Vagina (tissue), 2 donors: Measurements from ENCODE around the gene LSM11. TPM values are rescaled to one million over a fixed set of nuclear protein-coding genes. Genes with fewer than 3 reads are reported as not detected.

Source experiments
- DNase-seq, 2 donors: peaks; one replicate each; pipeline ENCODE4 v3.0.0-alpha.2; 2017; ENCODE audit errors: extremely low spot score in 2 of 2
- H3K27ac ChIP-seq: fragments of 200-600 bp; sonication (generic); one replicate; pipeline ENCODE4 v1.5.1; 2019
- H3K27me3 ChIP-seq: fragments of 200-600 bp; sonication (generic); one replicate; pipeline ENCODE4 v1.5.1; 2019
- H3K36me3 ChIP-seq, 2 donors: fragments of 200-600 bp; sonication (generic); one replicate each; pipeline ENCODE4 v1.5.1; 2017 to 2019
- H3K4me1 ChIP-seq: fragments of 200-600 bp; sonication (generic); one replicate; pipeline ENCODE4 v1.5.1; 2019
- H3K4me3 ChIP-seq, 2 donors: fragments of 200-600 bp; sonication (generic); 1 replicate in 1 of 2; 2 replicates in 1 of 2; pipeline ENCODE4 v1.5.1; 2016 to 2019
- H3K9me3 ChIP-seq: fragments of 200-600 bp; sonication (generic); one replicate; pipeline ENCODE4 v1.5.1; 2019
- CTCF ChIP-seq, 3 experiments: fragments of 450-650 bp in 2 of 3; fragments of 200-600 bp in 1 of 3; sonication (generic) in 1 of 3; IDR thresholded peaks; one replicate each; pipeline ENCODE4 v1.5.1; 2017 to 2019; ENCODE audit warnings: antibody characterized with exemption in 3 of 3, mild to moderate bottlenecking in 2 of 3, moderate library complexity in 2 of 3
- POLR2A ChIP-seq, 2 donors: fragments of 450-650 bp; IDR thresholded peaks; one replicate each; pipeline ENCODE4 v1.6.1; 2017; ENCODE audit warnings: antibody characterized with exemption in 2 of 2, mild to moderate bottlenecking in 2 of 2, moderate library complexity in 2 of 2
- POLR2AphosphoS5 ChIP-seq, 2 donors: sonication (generic); formaldehyde crosslinking; IDR thresholded peaks; one replicate each; pipeline ENCODE4 v1.9.0; 2017; ENCODE audit warnings: antibody characterized with exemption in 2 of 2, mild to moderate bottlenecking in 2 of 2, low read depth in 1 of 2; ENCODE audit not compliant: insufficient read depth in 1 of 2
- intact Hi-C: fragments of 100-400 bp; cut with DNase I; formaldehyde crosslinking; loops from one replicate; pipeline ENCODE4 v1.15.1; 2023
- total RNA-seq: library from RNA; depleted of rRNA; stranded (reverse); fragments of >200 nt; gene quantifications from one replicate; pipeline ENCODE4 v1.2.3, GENCODE V29; 2016

The LSM11 gene
- total RNA-seq, 1 donor from 2014 or later, result 3.9 TPM

- Histone ChIP-seq H3K4me3 (no peak overlapping the region), H3K9me3 (no peaks in the 10 kb centered on the region), H3K27ac (peak overlapping the region; percentile 42), H3K27me3 (no peaks in the 10 kb centered on the region), H3K36me3 (peaks cover 0 to 19% of the 10 kb centered on the region in 2 donors), H3K4me1 (peaks cover 24% of the 10 kb centered on the region)
- TF ChIP-seq POLR2AphosphoS5 (IDR thresholded peaks at IDR 0.05; ENCODE audit: insufficient read depth in 1 of 2, low read depth in 1 of 2), result no peak
- no peak for TF ChIP-seq CTCF (IDR thresholded peaks at IDR 0.05)
- TF ChIP-seq POLR2A (IDR thresholded peaks at IDR 0.05), result no peak
- intact Hi-C loops, result no loop called here
- DNase-seq, result no peak
Measured at GRCh38 chr5:157748760-157749461, 5.4 kb downstream of the LSM11 start.

- DNase-seq, result no peak
- TF ChIP-seq POLR2A (IDR thresholded peaks at IDR 0.05) (no peak), CTCF (IDR thresholded peaks at IDR 0.05) (no peak), POLR2AphosphoS5 (IDR thresholded peaks at IDR 0.05; ENCODE audit: insufficient read depth in 1 of 2, low read depth in 1 of 2) (no peak)
- H3K4me3 ChIP-seq, result no peak overlapping the region
- H3K27ac ChIP-seq, result peak overlapping the region; percentile 3
- H3K27me3 ChIP-seq, result no peaks in the 10 kb centered on the region
- no peaks in the 10 kb centered on the region for H3K9me3 ChIP-seq
- intact Hi-C loops, result no loop called here
- peaks cover 19% of the 10 kb centered on the region for H3K4me1 ChIP-seq
- H3K36me3 ChIP-seq, result peaks cover 0 to 24% of the 10 kb centered on the region in 2 donors
Measured at GRCh38 chr5:157749462-157749799, 5.9 kb downstream of the LSM11 start.

- TF ChIP-seq POLR2A (IDR thresholded peaks at IDR 0.05) (no peak), POLR2AphosphoS5 (IDR thresholded peaks at IDR 0.05; ENCODE audit: insufficient read depth in 1 of 2, low read depth in 1 of 2) (peak in 1 of 2 donors; percentile 41)
- no peak for DNase-seq
- H3K9me3 ChIP-seq, result no peaks in the 10 kb centered on the region
- peak overlapping the region; percentile 3 for H3K27ac ChIP-seq
- no peak overlapping the region for H3K4me3 ChIP-seq
- H3K4me1 ChIP-seq, result peaks cover 10% of the 10 kb centered on the region
- intact Hi-C loops, result no loop called here
- peaks cover 0 to 33% of the 10 kb centered on the region in 2 donors for H3K36me3 ChIP-seq
- H3K27me3 ChIP-seq, result no peaks in the 10 kb centered on the region
Measured at GRCh38 chr5:157750320-157750719, 6.8 kb downstream of the LSM11 start.

GRCh38 chr5:157756122-157756521, 12.6 kb downstream of the LSM11 start:
- no peak for TF ChIP-seq POLR2A (IDR thresholded peaks at IDR 0.05)
- TF ChIP-seq POLR2AphosphoS5 (IDR thresholded peaks at IDR 0.05; ENCODE audit: insufficient read depth in 1 of 2, low read depth in 1 of 2), result no peak
- no peak for TF ChIP-seq CTCF (IDR thresholded peaks at IDR 0.05)
- no peaks in the 10 kb centered on the region for H3K27me3 ChIP-seq
- intact Hi-C loops, result no loop called here
- no peak overlapping the region for H3K27ac ChIP-seq
- no peaks in the 10 kb centered on the region for H3K9me3 ChIP-seq
- peaks cover 0 to 48% of the 10 kb centered on the region in 2 donors for H3K36me3 ChIP-seq
- DNase-seq, result no peak
- H3K4me3 ChIP-seq, result no peak overlapping the region
- H3K4me1 ChIP-seq, result no peaks in the 10 kb centered on the region

- no peak for TF ChIP-seq POLR2AphosphoS5 (IDR thresholded peaks at IDR 0.05; ENCODE audit: insufficient read depth in 1 of 2, low read depth in 1 of 2)
- no peak for TF ChIP-seq POLR2A (IDR thresholded peaks at IDR 0.05)
- no peak for TF ChIP-seq CTCF (IDR thresholded peaks at IDR 0.05)
Measured at GRCh38 chr5:157758706-157759105, 15.2 kb downstream of the LSM11 start.

More at GRCh38 chr5:157758706-157759105, 15.2 kb downstream of the LSM11 start:
- Histone ChIP-seq H3K9me3 (no peaks in the 10 kb centered on the region), H3K4me3 (no peak overlapping the region), H3K36me3 (peaks cover 0 to 31% of the 10 kb centered on the region in 2 donors), H3K27me3 (no peaks in the 10 kb centered on the region), H3K4me1 (no peaks in the 10 kb centered on the region), H3K27ac (no peak overlapping the region)
- intact Hi-C loops, result no loop called here
- no peak for DNase-seq
